Activated CD8-positive, alpha-beta T cell treated with anti-CD3 and anti-CD28 coated beads, Interleukin-2, amount 10 ng/mL, durations not matched to agents 7 days and 5 days (primary cell): Measurements from ENCODE around the gene FRMD4B. TPM values are rescaled to one million over a fixed set of nuclear protein-coding genes. Genes with fewer than 3 reads are reported as not detected.

ENCODE experiments used
- ATAC-seq: fragments of 150-1000 bp; cut with Tn5 transposase; one replicate; pipeline ENCODE4 v1.10.0; 2021; ENCODE audit warnings: moderate library complexity
- CTCF ChIA-PET: fragments of 350-600 bp; sonication (Branson Sonifier 250); formaldehyde crosslinking; loops from one replicate; lab custom pipeline; 2021; ENCODE audit warnings: antibody characterized with exemption; lab: Charles Lee
- POLR2A ChIA-PET: fragments of 350-600 bp; sonication (Branson Sonifier 250); formaldehyde crosslinking; loops from one replicate; lab custom pipeline; 2021; ENCODE audit warnings: antibody characterized with exemption; lab: Charles Lee
- DNase-seq: peaks from one replicate; pipeline ENCODE4 v3.0.0-alpha.2; 2020
- H3K27ac Mint-ChIP-seq: one replicate; pipeline ENCODE4 v1.8.0; 2021; ENCODE audit warnings: mild to moderate bottlenecking, mixed read lengths
- H3K27me3 Mint-ChIP-seq: one replicate; pipeline ENCODE4 v1.8.0; 2021; ENCODE audit warnings: low read depth, mixed read lengths
- H3K36me3 Mint-ChIP-seq: one replicate; pipeline ENCODE4 v1.8.0; 2021; ENCODE audit warnings: low read depth, mixed read lengths
- H3K4me1 Mint-ChIP-seq: one replicate; pipeline ENCODE4 v1.8.0; 2021; ENCODE audit warnings: low read depth, mixed read lengths
- H3K4me3 Mint-ChIP-seq: one replicate; pipeline ENCODE4 v1.8.0; 2021; ENCODE audit warnings: mild to moderate bottlenecking, mixed read lengths
- H3K9me3 Mint-ChIP-seq: one replicate; pipeline ENCODE4 v1.8.0; 2022; ENCODE audit warnings: mixed read lengths; ENCODE audit not compliant: insufficient read depth
- total RNA-seq, 2 experiments: library from RNA; stranded (reverse); gene quantifications; one replicate each; pipeline ENCODE4 v1.2.3, GENCODE V29; 2021

The FRMD4B gene
- total RNA-seq, 2 experiments from 2014 or later: 7.7 to 8.2 TPM

DNA sequence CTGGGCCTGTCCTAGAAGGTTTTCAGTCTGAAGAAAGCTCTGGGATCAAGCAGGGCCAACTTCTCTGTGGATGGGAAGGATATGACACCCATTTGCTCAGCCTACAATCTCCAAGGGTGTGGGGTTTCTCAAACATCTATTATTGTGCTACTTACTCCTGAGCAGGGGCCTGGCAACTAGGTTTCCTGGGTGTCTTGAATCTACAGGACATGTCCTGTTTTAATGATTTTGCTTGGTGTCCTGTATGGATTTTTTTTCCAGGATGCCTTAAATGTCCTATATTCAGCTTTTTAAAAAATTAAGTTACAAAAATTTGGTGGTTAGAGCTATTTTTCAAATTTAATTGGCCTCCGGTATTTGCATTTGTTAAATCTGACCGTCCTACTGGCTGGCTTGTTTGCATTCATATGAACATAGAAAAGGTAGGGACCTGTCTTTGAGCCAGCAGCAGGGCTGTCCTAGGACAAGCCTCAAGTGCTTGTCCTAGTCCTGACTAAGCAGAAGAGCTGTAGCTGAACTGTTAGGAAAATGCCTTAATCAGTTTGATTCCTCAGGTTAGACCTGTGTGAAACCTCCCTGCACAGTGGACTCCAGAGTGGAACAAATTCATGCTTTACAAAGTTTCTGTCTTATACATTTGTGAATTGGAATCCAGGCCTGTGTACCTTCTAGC lies 223.4 kb downstream of the FRMD4B start:
- no peak overlapping the region for H3K27ac Mint-ChIP-seq
- CTCF ChIA-PET: interaction anchor here (0.6 to 7.2 kb wide), 47 partner anchors 9 to 509 kb away, joined by 3 to 315 read pairs (median 7); partner anchors contain the start of gene LMOD3
- peaks cover 1% of the 10 kb centered on the region for H3K36me3 Mint-ChIP-seq
- H3K27me3 Mint-ChIP-seq: peaks cover 2% of the 10 kb centered on the region
- POLR2A ChIA-PET: interaction anchor here (1.7 kb wide), 1 partner anchor 144 kb away, joined by 3 read pairs; no protein-coding TSS in a partner anchor
- H3K9me3 Mint-ChIP-seq: no peaks in the 10 kb centered on the region
- H3K4me1 Mint-ChIP-seq: peaks cover 11% of the 10 kb centered on the region
- DNase-seq (no peak), ATAC-seq (no peak)
- H3K4me3 Mint-ChIP-seq: no peak overlapping the region

DNA sequence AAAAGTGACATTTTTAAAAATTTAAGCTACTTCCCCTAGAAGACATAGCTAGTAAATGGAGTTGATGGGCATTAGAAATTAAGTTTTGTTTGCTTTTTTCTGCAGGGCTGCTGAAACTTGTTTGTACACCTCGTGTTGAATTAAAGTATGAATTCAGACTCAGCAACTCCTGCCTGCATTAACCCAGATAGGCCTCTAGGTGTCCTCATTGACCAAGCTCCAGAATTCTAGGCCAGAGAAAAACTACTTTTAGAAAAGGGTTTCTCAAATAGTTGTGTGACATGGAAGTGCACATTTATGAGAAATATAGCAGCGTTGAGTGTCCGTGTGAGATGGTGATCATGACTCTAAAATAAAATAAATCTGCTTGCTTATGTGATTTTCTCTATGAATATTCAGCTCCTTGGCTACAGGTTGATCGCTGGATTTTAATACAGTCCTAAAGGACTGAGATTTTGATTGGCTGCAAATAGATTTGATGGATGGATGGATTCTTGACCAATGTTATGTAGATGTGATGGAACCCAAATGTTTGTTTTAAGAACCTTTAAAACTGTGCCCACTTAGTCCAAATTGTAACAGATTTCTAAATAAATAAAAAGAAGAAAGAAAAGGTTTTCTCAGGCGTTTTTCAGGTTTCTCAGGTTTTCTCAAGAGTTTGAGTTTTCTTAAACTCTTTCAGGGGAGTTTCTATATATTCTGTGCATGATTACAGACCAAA lies 224.1 kb downstream of the FRMD4B start:
- Mint-ChIP-seq H3K36me3 (no peaks in the 10 kb centered on the region), H3K4me3 (no peak overlapping the region), H3K9me3 (no peaks in the 10 kb centered on the region), H3K4me1 (peaks cover 11% of the 10 kb centered on the region), H3K27me3 (peaks cover 7% of the 10 kb centered on the region), H3K27ac (no peak overlapping the region)
- CTCF ChIA-PET: interaction anchor here (0.7 to 7.2 kb wide), 66 partner anchors 9 to 510 kb away, joined by 3 to 315 read pairs (median 6); partner anchors contain the start of gene LMOD3
- ATAC-seq (peak; percentile 60), DNase-seq (peak; percentile 62)
- POLR2A ChIA-PET: interaction anchor here (1.7 kb wide), 1 partner anchor 145 kb away, joined by 3 read pairs; no protein-coding TSS in a partner anchor

GRCh38 chr3:69160525-69160924 lies 225.4 kb downstream of the FRMD4B start:
- ATAC-seq (no peak), DNase-seq (no peak)
- Mint-ChIP-seq H3K4me3 (no peak overlapping the region), H3K36me3 (no peaks in the 10 kb centered on the region), H3K27ac (no peak overlapping the region), H3K9me3 (no peaks in the 10 kb centered on the region), H3K4me1 (peaks cover 11% of the 10 kb centered on the region), H3K27me3 (peaks cover 7% of the 10 kb centered on the region)
- CTCF ChIA-PET: interaction anchor here (1.1 to 7.2 kb wide), 19 partner anchors 19 to 263 kb away, joined by 3 to 315 read pairs (median 12); partner anchors contain the start of gene LMOD3
- POLR2A ChIA-PET: no interaction called here

GRCh38 chr3:69160107-69160506 lies 225.8 kb downstream of the FRMD4B start:
- no peak for DNase-seq
- ChIA-PET POLR2A (no interaction called here), CTCF (interaction anchor here (1.4 to 7.2 kb wide), 12 partner anchors 37 to 264 kb away, joined by 3 to 315 read pairs (median 20); partner anchors contain the start of gene LMOD3)
- H3K27me3 Mint-ChIP-seq: peaks cover 7% of the 10 kb centered on the region
- no peaks in the 10 kb centered on the region for H3K9me3 Mint-ChIP-seq
- no peaks in the 10 kb centered on the region for H3K36me3 Mint-ChIP-seq
- no peak overlapping the region for H3K27ac Mint-ChIP-seq
- ATAC-seq: no peak
- no peak overlapping the region for H3K4me3 Mint-ChIP-seq
- peaks cover 11% of the 10 kb centered on the region for H3K4me1 Mint-ChIP-seq

- DNase-seq: no peak
- Mint-ChIP-seq H3K27me3 (peaks cover 20% of the 10 kb centered on the region), H3K27ac (no peak overlapping the region), H3K9me3 (no peaks in the 10 kb centered on the region), H3K4me1 (no peaks in the 10 kb centered on the region), H3K36me3 (no peaks in the 10 kb centered on the region), H3K4me3 (no peak overlapping the region)
- ChIA-PET POLR2A (no interaction called here), CTCF (interaction anchor here (2.4 kb wide), 1 partner anchor 157 kb away, joined by 7 read pairs; no protein-coding TSS in a partner anchor)
- no peak for ATAC-seq
These were observed 236.3 kb downstream of the FRMD4B start for GRCh38 chr3:69149586-69149985.

- DNase-seq (no peak), ATAC-seq (no peak)
- H3K9me3 Mint-ChIP-seq: no peaks in the 10 kb centered on the region
- POLR2A ChIA-PET: no interaction called here
- no peaks in the 10 kb centered on the region for H3K36me3 Mint-ChIP-seq
- no peak overlapping the region for H3K27ac Mint-ChIP-seq
- H3K27me3 Mint-ChIP-seq: peaks cover 13% of the 10 kb centered on the region
- CTCF ChIA-PET: interaction anchor here (1.2 to 1.8 kb wide), 2 partner anchors 16 to 160 kb away, joined by 3 to 7 read pairs; no protein-coding TSS in a partner anchor
- H3K4me1 Mint-ChIP-seq: no peaks in the 10 kb centered on the region
- H3K4me3 Mint-ChIP-seq: no peak overlapping the region
These were observed 240.2 kb downstream of the FRMD4B start for GRCh38 chr3:69145688-69146087.

- Mint-ChIP-seq H3K9me3 (no peaks in the 10 kb centered on the region), H3K4me3 (no peak overlapping the region), H3K36me3 (no peaks in the 10 kb centered on the region), H3K27me3 (peaks cover 16% of the 10 kb centered on the region), H3K27ac (no peak overlapping the region), H3K4me1 (no peaks in the 10 kb centered on the region)
- DNase-seq (no peak), ATAC-seq (no peak)
- ChIA-PET CTCF (interaction anchor here (1.1 to 1.8 kb wide), 3 partner anchors 17 to 161 kb away, joined by 3 to 7 read pairs (median 3); no protein-coding TSS in a partner anchor), POLR2A (no interaction called here)
These were observed 241.2 kb downstream of the FRMD4B start for GRCh38 chr3:69144631-69145245.

DNA sequence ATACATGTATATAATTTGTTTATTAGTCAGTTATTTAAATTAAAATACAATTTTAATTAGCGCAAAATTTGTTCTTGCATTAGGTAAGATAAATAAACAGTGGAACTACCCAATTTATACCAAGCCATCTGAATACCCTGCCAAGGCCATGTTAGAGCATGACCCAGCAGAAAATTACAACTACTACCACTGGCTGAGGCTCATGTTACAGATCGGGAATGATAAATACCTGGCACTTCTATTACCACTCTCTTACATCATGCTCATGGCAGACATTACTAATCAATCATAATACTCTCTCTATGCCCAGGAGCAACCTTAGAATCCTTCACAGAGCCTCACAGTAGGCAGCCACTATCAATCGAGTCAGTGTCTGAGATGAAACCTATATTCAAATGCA lies 242.3 kb downstream of the FRMD4B start:
- CTCF ChIA-PET: interaction anchor here (1.1 kb wide), 1 partner anchor 23 kb away, joined by 3 read pairs; no protein-coding TSS in a partner anchor
- no peaks in the 10 kb centered on the region for H3K9me3 Mint-ChIP-seq
- ATAC-seq (no peak), DNase-seq (no peak)
- H3K4me3 Mint-ChIP-seq: no peak overlapping the region
- H3K27me3 Mint-ChIP-seq: peaks cover 19% of the 10 kb centered on the region
- H3K27ac Mint-ChIP-seq: no peak overlapping the region
- POLR2A ChIA-PET: no interaction called here
- H3K4me1 Mint-ChIP-seq: no peaks in the 10 kb centered on the region
- H3K36me3 Mint-ChIP-seq: no peaks in the 10 kb centered on the region

GRCh38 chr3:69142797-69143454 lies 243.0 kb downstream of the FRMD4B start:
- Mint-ChIP-seq H3K36me3 (no peaks in the 10 kb centered on the region), H3K4me3 (no peak overlapping the region), H3K27me3 (peaks cover 21% of the 10 kb centered on the region), H3K27ac (no peak overlapping the region), H3K4me1 (no peaks in the 10 kb centered on the region), H3K9me3 (no peaks in the 10 kb centered on the region)
- ATAC-seq (no peak), DNase-seq (no peak)
- CTCF ChIA-PET: no interaction called here
- POLR2A ChIA-PET: no interaction called here

DNA sequence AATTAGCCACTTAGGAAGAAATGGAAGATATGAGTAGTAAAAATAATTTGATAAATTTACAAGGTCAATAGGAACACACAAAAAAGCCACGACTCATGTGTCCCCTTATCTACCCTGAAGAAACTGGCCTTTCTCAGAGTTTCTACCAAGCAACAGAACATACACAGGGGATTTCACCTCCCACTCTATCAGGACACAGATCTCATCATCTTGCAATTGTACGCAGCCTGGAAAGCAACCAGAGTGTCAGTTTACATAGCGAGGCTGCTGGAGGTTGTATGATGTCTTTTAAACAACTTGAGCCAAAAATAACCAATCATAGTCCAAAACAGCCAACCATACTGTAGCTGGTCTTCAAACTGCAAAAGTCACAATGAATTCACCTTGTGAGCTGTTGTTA lies 243.8 kb downstream of the FRMD4B start:
- ChIA-PET CTCF (no interaction called here), POLR2A (no interaction called here)

DNA sequence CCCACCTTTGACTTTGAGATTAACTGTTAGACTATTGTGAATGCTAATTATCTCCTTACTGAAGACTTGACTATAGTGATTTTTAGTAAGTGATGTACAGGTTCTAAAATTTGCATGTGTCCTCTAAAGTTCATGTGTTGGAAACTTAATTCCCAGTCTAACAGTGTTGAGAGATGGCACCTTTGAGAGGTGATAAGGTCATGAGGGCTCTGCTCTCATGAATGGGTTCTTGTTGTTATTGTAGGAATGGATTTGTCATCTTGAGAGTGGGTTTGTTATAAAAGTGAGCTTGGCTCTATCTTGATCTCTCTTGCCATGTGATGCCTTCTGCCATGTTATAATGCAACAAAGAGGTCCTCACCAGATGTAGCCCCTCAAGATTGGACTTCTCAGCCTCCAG lies 244.6 kb downstream of the FRMD4B start:
- ChIA-PET POLR2A (no interaction called here), CTCF (no interaction called here)
- no peak overlapping the region for H3K27ac Mint-ChIP-seq
- no peak for DNase-seq
- no peaks in the 10 kb centered on the region for H3K36me3 Mint-ChIP-seq
- no peaks in the 10 kb centered on the region for H3K9me3 Mint-ChIP-seq
- H3K4me1 Mint-ChIP-seq: no peaks in the 10 kb centered on the region
- no peak for ATAC-seq
- H3K4me3 Mint-ChIP-seq: no peak overlapping the region
- peaks cover 28% of the 10 kb centered on the region for H3K27me3 Mint-ChIP-seq

More for the DNA sequence above, 243.8 kb downstream of the FRMD4B start:
- H3K4me1 Mint-ChIP-seq: no peaks in the 10 kb centered on the region
- H3K27me3 Mint-ChIP-seq: peaks cover 25% of the 10 kb centered on the region
- ATAC-seq (no peak), DNase-seq (no peak)
- no peak overlapping the region for H3K27ac Mint-ChIP-seq
- H3K4me3 Mint-ChIP-seq: no peak overlapping the region
- H3K36me3 Mint-ChIP-seq: no peaks in the 10 kb centered on the region
- H3K9me3 Mint-ChIP-seq: no peaks in the 10 kb centered on the region
